HG03045 (cell line): ENCODE measurements around the gene ANKZF1.

ENCODE experiments used
- ATAC-seq: cut with Tn5 transposase; IDR thresholded peaks from one replicate; pipeline ENCODE4 v1.9.1; 2021; ENCODE audit warnings: mild to moderate bottlenecking, moderate library complexity; ENCODE audit not compliant: unreplicated experiment

The ANKZF1 gene

GRCh38 chr2:219207884-219208740 is 21.5 kb upstream of the ANKZF1 start:
- no peak for ATAC-seq

DNA sequence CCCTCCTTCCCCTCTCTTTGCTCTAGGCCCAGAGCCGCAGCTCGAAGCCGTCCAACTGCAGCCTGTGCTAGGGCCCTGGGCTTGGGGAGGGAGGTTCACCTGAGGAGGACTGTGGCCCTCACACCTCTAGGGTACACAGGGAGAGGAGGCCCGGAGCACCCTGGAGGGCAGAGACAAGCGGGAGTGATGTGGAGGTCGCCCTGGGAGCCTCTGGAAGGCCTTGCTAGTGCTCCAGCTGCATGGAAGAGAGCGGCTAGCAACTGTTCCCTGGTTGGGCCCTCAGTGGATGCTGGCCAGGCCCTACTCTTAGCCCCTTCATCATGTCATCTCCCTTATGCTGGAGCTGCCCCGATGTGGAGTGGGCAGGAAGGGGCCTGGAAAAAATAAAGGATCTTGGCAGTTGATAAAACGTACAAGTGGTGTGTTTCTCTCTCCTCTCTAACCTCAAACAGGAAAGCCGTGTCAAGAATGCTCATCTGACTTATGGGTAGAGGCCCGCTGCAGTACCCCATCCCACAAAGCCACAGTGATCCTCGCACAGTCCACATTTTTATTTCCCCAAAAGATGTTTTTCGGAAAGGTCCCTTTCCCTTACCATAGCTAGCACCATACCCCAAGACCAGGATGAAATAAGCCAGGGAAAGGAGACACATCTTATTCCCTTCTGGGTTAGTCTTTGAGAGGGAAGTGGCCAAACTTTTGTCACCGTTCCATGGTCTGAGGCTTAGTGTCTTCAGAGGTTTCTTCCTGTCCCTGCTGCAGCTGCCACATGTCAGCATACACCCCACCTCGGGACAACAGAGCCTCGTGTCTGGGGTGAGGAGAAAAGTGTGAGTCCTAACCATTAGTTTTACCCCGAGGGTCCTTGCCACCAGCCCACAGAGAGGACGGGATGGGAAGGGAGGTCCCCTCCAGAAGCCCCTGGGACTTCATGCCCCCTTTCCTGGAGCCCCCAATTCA is 20.1 kb upstream of the ANKZF1 start:
- no peak for ATAC-seq

- no peak for ATAC-seq
Measured at GRCh38 chr2:219210196-219210885, 19.3 kb upstream of the ANKZF1 start.

DNA sequence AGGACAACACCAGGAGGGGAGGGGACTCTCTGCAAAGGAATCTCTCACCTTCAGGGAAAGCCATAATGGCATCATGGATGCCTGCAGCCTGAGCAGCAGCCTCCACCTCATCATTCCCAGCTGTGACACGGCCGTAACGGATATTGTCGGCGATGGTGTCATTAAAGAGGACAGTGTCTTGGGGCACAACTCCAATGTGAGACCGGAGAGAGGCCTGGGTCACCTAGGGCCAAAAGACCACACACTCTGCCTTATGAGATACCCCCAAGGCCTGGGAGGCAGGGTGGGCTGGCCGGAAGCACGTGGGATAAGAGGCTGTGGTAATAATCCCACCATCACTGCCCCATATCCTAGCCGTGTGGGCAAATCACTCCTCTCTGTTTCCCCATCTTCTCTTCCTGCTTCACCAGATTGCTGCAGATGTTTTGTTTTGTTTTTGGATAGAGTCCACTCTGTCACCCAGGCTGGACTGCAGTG is 18.7 kb upstream of the ANKZF1 start:
- ATAC-seq: no peak

- no peak for ATAC-seq
Measured at GRCh38 chr2:219213026-219213415, 16.6 kb upstream of the ANKZF1 start.

DNA sequence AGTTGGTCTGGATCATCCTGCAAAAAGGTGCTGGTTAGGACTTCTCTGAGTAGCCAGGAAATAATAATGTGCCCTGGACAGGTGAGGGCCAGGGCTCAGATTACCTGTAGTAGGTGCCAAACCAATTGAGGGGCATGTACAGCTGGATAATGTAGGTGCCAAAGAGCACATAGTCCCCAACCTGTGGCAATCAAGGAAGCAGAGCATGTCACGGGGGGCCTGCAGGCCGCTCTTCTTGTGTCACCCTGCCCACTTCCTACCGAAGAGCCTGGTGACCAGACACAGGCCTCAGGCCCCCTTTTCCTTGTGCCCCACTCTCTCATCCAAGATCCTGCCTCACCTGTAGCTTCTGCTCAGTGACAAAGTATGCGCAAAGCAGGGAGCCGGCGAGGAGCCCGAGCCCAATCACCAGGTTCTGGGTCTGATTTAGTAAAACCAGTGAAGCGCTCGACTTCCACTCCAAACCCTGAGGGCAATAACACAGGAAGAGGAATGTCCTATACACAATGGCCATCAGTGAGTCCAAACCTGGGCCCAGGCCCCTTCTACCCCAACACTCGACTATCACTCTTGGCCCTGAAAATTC is 16.0 kb upstream of the ANKZF1 start:
- ATAC-seq: no peak

DNA sequence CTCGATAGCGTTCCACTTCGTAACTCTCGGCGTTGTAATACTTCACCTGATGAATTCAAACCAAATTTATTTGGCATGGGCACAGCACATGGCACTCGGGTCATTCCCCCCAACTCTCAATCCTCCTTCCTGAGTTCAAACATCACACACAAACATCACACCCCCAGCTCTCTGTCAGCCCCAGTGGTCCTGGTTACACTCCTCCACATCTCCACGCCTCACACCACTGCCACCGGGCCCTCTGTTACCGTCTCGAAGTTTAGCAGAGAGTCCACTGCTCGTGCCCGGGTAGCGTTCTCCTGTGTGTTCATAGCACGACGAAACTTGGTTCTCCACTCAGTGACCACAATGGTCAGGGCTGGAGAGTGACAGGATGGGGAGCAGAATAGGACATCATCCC is 15.5 kb upstream of the ANKZF1 start:
- no peak for ATAC-seq

DNA sequence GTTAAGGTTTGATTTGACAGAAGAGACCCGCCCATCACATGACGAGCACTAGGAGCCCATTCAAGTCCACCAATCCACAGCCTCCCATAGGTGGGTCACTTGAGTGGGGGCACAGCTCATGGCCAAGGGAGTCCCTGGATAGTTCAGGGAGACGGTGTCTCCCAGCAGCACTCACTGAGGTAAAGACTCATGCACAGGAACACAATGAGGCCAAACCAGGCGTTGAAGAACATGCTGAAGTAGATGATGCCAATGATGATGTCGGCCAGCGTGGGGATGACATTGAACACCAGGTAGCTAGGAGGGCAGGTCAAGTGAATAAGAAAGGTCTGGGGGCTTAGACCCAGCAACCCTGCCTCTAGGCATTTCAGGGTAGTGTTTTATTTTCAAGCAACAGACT is 14.8 kb upstream of the ANKZF1 start:
- ATAC-seq: no peak

GRCh38 chr2:219215871-219216534 is 13.6 kb upstream of the ANKZF1 start:
- ATAC-seq: no peak

GRCh38 chr2:219216535-219216915 is 13.1 kb upstream of the ANKZF1 start:
- no peak for ATAC-seq

DNA sequence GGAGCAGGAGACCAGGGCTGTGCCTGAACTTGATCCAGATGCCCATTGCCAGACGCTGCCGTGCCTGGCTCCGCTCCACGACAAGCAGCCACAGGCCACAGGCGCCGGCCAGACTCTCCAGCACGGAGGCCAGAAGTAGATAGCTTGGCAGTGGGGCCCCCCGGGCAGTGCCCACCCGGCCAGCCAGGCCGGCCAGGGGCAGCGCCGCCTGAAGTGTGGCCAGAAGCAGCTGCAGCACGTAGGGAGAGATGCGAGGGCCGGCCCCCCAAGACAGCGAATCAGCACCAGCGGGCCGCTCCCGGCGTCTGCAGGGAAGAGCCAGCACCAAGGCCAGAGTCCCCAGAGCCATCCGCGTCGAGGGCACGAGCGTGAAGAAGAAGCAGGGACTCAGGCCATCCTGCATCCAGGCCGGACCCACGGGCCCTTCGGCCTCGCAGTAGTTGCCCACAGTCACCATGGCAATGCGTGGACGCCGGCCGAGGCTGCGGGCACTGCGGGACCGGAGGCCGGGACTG is 11.3 kb upstream of the ANKZF1 start:
- peak; percentile 18 for ATAC-seq

- ATAC-seq: peak; percentile 67
Measured at GRCh38 chr2:219218732-219219701, 10.6 kb upstream of the ANKZF1 start, which contains the start of gene ABCB6. Gene ABCB6 (minus strand): TSS chr2:219218958. CDS start chr2:219218673, 285 bp downstream.

DNA sequence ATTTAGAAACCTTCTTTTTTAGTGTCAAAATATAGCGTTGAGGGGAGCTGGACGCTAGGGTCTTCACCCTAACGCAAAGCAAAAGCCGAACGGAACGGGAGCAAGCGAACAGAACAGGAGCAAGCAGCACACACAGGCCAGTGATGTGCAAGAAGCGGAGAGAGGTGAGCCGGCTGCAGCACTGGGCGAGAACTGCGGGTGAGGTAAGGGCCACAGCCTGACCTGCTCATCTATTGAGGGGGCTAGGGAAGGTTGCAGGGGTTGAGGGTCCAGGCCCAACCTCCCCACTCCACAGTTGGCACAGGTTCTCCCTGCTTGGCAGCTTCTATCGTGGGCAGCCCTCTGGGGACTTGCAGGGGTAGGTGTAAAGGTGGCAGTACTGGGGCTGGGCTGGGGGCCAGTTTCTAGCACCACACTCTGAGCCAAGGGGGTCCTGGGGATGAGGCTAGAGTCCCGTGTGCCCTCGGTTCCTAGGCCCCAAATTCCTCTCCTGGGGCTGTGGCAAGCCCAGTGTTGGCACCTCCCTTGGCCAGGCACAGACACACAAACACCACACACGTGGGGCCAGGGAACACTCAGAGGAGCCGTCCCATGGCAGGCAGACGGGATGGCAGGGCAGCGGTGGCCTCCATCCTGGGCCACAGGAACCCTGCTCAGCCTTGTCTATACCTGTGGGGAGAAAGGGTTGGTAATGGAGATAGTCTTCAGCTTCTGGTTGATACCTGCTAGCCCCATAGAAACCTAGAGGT is 9.6 kb upstream of the ANKZF1 start:
- no peak for ATAC-seq

DNA sequence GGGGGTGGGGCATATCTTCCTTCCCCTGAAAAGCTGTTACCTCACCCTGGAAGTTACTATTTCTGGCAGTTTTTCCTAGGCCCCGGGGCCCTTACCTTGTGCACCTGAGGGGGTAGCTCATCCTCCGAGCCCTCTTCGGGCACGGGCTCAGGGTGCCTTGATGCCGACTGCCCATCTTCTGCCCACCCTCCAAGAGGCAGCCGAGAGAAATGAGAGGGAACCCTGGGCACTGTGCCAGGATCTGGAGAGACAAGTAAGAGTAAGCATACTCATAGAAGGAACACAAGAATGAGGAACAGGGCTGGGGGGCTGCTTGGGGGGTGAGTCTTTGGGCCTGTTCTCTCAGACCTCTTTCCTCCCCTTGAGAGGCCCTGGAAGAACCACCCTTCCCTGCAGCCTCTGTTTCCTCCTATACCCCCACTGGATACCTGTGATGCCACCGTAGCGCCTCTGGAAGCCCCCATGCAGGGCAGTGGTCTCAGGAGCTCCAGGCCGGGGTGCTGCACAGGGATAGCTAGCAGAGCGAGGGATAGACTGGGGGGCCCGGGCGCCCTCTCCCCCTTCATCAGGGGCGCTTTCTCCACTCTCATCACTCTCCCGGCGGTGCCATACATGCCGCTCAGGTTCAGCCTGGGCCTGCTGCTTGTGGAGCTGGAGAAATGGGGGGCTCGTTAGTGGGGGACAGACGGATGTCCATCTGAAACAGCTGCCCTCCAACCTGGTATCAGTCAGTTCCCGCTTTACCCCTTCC is 8.8 kb upstream of the ANKZF1 start:
- no peak for ATAC-seq

DNA sequence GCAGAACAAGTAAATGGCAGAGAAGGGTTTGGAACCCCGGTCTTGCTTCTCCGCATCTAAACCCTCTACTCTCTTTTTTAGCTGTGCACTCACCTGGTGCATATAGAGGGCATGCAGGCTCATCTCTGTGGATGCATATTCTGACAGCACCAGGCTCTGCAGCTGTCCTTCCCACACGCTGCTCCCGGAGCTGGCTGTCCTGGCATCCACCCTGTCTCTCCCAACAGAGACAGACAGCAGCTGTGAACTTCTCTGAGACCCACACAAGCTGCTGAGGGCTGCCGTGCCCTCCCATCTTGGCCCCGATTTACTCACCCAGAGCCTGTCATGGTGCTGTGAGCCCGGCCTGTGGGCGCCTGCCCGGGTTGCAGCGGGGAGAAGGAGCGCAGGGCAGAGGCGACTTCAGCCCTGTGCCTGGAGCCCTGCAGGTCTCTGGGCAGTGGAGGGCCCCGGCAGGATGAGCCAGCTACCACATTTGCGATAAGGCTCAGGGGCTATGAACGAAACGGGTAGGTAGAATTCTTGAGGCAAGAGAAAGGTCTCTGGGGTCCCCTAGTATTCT is 7.6 kb upstream of the ANKZF1 start:
- no peak for ATAC-seq

GRCh38 chr2:219223831-219224610 is 5.6 kb upstream of the ANKZF1 start:
- ATAC-seq: no peak
